HepG2 (cell line): Measurements from ENCODE around the gene TSPAN31. TPM values are rescaled to one million over a fixed set of nuclear protein-coding genes. Genes with fewer than 3 reads are reported as not detected.
A peak's percentile ranks its signal among the peaks of the same experiment; 100 is the strongest.

Experiments
- ATAD3A ChIP-seq: sonication (generic); formaldehyde crosslinking; IDR thresholded peaks from 2 replicates; pipeline ENCODE4 v1.4.0; 2020; ENCODE audit warnings: missing genetic modification reagents
- CCDC6 ChIP-seq: sonication (generic); formaldehyde crosslinking; IDR thresholded peaks from 2 replicates; pipeline ENCODE4 v1.8.1; 2022; ENCODE audit warnings: mild to moderate bottlenecking, missing genetic modification reagents, moderate library complexity
- DPF2 ChIP-seq: sonication (generic); formaldehyde crosslinking; IDR thresholded peaks from 2 replicates; pipeline ENCODE4 v1.4.0; 2020; ENCODE audit warnings: mild to moderate bottlenecking, low read depth, missing genetic modification reagents, borderline replicate concordance
- ELF1 ChIP-seq: sonication (generic); formaldehyde crosslinking; IDR thresholded peaks from 2 replicates; pipeline ENCODE4 v1.4.0; 2020; ENCODE audit warnings: missing genetic modification reagents
- GATA4 ChIP-seq: sonication (generic); IDR thresholded peaks from 2 replicates; pipeline ENCODE4 v1.6.1; 2016; ENCODE audit warnings: antibody characterized with exemption, low read depth, borderline replicate concordance
- KAT2B ChIP-seq: fragments of 150-350 bp; IDR thresholded peaks from 2 replicates; pipeline ENCODE4 v1.6.1; 2014; ENCODE audit warnings: low read depth, low read length, borderline replicate concordance
- PHF8 ChIP-seq: sonication (generic); formaldehyde crosslinking; IDR thresholded peaks from 2 replicates; pipeline ENCODE4 v1.5.0; 2020; ENCODE audit warnings: missing genetic modification reagents
- SALL1 ChIP-seq: sonication (generic); formaldehyde crosslinking; IDR thresholded peaks from 2 replicates; pipeline ENCODE4 v1.8.0; 2022; ENCODE audit warnings: mild to moderate bottlenecking, missing genetic modification reagents
- SMC3 ChIP-seq: IDR thresholded peaks from 2 replicates; pipeline ENCODE4 v1.6.1; 2011; ENCODE audit warnings: low read length, improper control_type of control experiment
- WIZ ChIP-seq: sonication (generic); formaldehyde crosslinking; IDR thresholded peaks from 2 replicates; pipeline ENCODE4 v1.5.1; 2020; ENCODE audit warnings: mild to moderate bottlenecking, missing genetic modification reagents
- XBP1 ChIP-seq: sonication (generic); formaldehyde crosslinking; IDR thresholded peaks from 2 replicates; pipeline ENCODE4 v1.5.0; 2020; ENCODE audit warnings: missing genetic modification reagents
- ZBTB7B ChIP-seq: sonication (generic); formaldehyde crosslinking; IDR thresholded peaks from 2 replicates; pipeline ENCODE4 v1.4.0; 2020; ENCODE audit warnings: missing genetic modification reagents
- ZMYM2 ChIP-seq: sonication (generic); formaldehyde crosslinking; IDR thresholded peaks from 2 replicates; pipeline ENCODE4 v1.8.0; 2022; ENCODE audit warnings: mild to moderate bottlenecking, missing genetic modification reagents
- ZNF143 ChIP-seq: sonication (generic); formaldehyde crosslinking; IDR thresholded peaks from 2 replicates; pipeline ENCODE4 v1.4.0; 2020; ENCODE audit warnings: missing genetic modification reagents
- ZNF484 ChIP-seq: sonication (generic); formaldehyde crosslinking; IDR thresholded peaks from 2 replicates; pipeline ENCODE4 v1.5.1; 2020; ENCODE audit warnings: mild to moderate bottlenecking, low read depth, missing genetic modification reagents, borderline replicate concordance
- ZNF772 ChIP-seq: sonication (generic); formaldehyde crosslinking; IDR thresholded peaks from 2 replicates; pipeline ENCODE4 v1.5.0; 2020; ENCODE audit warnings: mild to moderate bottlenecking, missing genetic modification reagents
- ZNF883 ChIP-seq: sonication (generic); formaldehyde crosslinking; IDR thresholded peaks from 2 replicates; pipeline ENCODE4 v1.5.1; 2020; ENCODE audit warnings: mild to moderate bottlenecking, missing genetic modification reagents; ENCODE audit errors: not compliant biosample characterization
- ZSCAN22 ChIP-seq: sonication (generic); formaldehyde crosslinking; IDR thresholded peaks from 2 replicates; pipeline ENCODE4 v1.4.0; 2020; ENCODE audit warnings: mild to moderate bottlenecking, missing genetic modification reagents
- polyA plus RNA-seq, 8 experiments: library from polyadenylated mRNA; depleted of rRNA in 3 of 8; stranded (reverse) in 7 of 8; unstranded in 1 of 8; fragments of >200 nt; fragmentation: Illumina TruSeq in 4 of 8; extraction: Trizol in 4 of 8; gene quantifications; 2 replicates each; pipeline versions ENCODE4 v1.2.1 to v1.2.3, GENCODE V29; 2011 to 2016; ENCODE audit warnings: low read depth in 4 of 8, missing spikeins in 1 of 8, mixed read lengths in 1 of 8; ENCODE audit not compliant: insufficient read depth in 1 of 8
- total RNA-seq, 5 experiments: library from RNA; depleted of rRNA; stranded (reverse); fragments of >200 nt; fragmentation: Illumina TruSeq; extraction: Trizol; gene quantifications; 2 replicates each; pipeline ENCODE4 v1.2.3, GENCODE V29; 2016; ENCODE audit warnings: low read depth in 1 of 5
- TF ChIP-seq, protein P1 (sequence below), 2 experiments: IDR thresholded peaks; 2 replicates each; pipeline ENCODE4 v1.6.1; 2011 to 2012; ENCODE audit warnings: low read length in 2 of 2, borderline replicate concordance in 1 of 2, low read depth in 1 of 2, mild to moderate bottlenecking in 1 of 2, moderate library complexity in 1 of 2
- TF ChIP-seq, protein P2 (sequence below): sonication (generic); formaldehyde crosslinking; IDR thresholded peaks from 2 replicates; pipeline ENCODE4 v1.8.1; 2023; ENCODE audit warnings: mild to moderate bottlenecking, missing genetic modification reagents
- TF ChIP-seq, protein P3 (sequence below): sonication (generic); formaldehyde crosslinking; IDR thresholded peaks from 2 replicates; pipeline ENCODE4 v1.5.1; 2020; ENCODE audit warnings: missing genetic modification reagents, mild to moderate bottlenecking, borderline replicate concordance
- TF ChIP-seq, protein P4 (sequence below): sonication (generic); formaldehyde crosslinking; IDR thresholded peaks from 2 replicates; pipeline ENCODE4 v1.4.0; 2020; ENCODE audit warnings: missing genetic modification reagents

The TSPAN31 gene
- total and polyA plus RNA-seq, 2 of the 13 experiments (the other 11 are each of a cell fraction or from before 2014, with no cell fraction given) = 10.4 to 24.6 TPM

DNA sequence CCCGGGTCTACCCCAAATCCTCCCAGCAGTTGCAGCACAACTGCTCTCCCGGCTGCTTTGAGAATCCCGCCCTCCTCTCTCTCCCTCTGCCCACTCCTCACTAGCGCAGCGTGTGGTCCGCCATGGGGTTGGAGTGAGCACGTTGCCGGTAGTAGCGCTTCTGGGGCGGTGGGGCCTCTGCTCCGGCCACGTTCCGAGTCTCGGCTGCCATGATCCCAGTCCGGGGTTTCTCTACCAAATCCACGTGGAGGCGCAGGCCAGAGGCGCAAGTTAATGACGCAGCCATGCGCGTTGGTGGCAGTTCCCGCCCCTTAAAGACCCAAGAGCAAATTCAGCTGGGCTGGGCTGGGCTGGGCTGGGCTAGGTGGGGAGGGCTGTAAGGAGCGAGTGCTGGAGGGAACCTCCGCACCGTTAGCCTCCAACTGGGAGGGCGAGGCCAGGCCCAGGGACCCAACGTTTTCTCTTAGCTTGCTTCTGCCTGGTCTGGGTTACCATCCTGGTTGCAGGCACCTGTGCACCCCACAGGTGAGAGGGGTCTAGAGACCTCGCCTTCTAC, 27.1 kb downstream of the TSPAN31 start, which contains the start of gene METTL1 (continued):
- TF ChIP-seq GATA4 (peak; percentile 47; the same call in 1 of the 2 replicates), ELF1 (CRISPR knock-in tag) (peak; percentile 43; the same call in 1 of the 2 replicates), ZNF484 (CRISPR knock-in tag) (no peak), SMC3 (no peak), ZNF143 (CRISPR knock-in tag) (no peak; the same call in 1 of the 2 replicates), KAT2B (no peak), ZNF883 (peak; percentile 63), ZNF772 (CRISPR knock-in tag) (peak; percentile 88), ZMYM2 (CRISPR knock-in tag) (peak; percentile 75; the same call in 1 of the 2 replicates), ZSCAN22 (CRISPR knock-in tag) (no peak), ATAD3A (0 out of 2 replicates have a peak, but pooled peaks have one; percentile 14), CCDC6 (CRISPR knock-in tag) (peak; percentile 75), WIZ (peak; percentile 24), PHF8 (CRISPR knock-in tag) (peak; percentile 97), SALL1 (CRISPR knock-in tag) (peak; percentile 93), DPF2 (CRISPR knock-in tag) (no peak), ZBTB7B (CRISPR knock-in tag) (peak; percentile 42; the same call in 1 of the 2 replicates), XBP1 (no peak; the same call in 1 of the 2 replicates)
- TF ChIP-seq, protein P1, sequence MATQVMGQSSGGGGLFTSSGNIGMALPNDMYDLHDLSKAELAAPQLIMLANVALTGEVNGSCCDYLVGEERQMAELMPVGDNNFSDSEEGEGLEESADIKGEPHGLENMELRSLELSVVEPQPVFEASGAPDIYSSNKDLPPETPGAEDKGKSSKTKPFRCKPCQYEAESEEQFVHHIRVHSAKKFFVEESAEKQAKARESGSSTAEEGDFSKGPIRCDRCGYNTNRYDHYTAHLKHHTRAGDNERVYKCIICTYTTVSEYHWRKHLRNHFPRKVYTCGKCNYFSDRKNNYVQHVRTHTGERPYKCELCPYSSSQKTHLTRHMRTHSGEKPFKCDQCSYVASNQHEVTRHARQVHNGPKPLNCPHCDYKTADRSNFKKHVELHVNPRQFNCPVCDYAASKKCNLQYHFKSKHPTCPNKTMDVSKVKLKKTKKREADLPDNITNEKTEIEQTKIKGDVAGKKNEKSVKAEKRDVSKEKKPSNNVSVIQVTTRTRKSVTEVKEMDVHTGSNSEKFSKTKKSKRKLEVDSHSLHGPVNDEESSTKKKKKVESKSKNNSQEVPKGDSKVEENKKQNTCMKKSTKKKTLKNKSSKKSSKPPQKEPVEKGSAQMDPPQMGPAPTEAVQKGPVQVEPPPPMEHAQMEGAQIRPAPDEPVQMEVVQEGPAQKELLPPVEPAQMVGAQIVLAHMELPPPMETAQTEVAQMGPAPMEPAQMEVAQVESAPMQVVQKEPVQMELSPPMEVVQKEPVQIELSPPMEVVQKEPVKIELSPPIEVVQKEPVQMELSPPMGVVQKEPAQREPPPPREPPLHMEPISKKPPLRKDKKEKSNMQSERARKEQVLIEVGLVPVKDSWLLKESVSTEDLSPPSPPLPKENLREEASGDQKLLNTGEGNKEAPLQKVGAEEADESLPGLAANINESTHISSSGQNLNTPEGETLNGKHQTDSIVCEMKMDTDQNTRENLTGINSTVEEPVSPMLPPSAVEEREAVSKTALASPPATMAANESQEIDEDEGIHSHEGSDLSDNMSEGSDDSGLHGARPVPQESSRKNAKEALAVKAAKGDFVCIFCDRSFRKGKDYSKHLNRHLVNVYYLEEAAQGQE (IDR thresholded peaks at IDR 0.05; ENCODE audit: borderline replicate concordance in 1 of 2, low read depth in 1 of 2, low read length in 2 of 2) = peak in 1 of 2 experiments; percentile 76; a peak in 1 of 4 replicates
- TF ChIP-seq, protein P2, sequence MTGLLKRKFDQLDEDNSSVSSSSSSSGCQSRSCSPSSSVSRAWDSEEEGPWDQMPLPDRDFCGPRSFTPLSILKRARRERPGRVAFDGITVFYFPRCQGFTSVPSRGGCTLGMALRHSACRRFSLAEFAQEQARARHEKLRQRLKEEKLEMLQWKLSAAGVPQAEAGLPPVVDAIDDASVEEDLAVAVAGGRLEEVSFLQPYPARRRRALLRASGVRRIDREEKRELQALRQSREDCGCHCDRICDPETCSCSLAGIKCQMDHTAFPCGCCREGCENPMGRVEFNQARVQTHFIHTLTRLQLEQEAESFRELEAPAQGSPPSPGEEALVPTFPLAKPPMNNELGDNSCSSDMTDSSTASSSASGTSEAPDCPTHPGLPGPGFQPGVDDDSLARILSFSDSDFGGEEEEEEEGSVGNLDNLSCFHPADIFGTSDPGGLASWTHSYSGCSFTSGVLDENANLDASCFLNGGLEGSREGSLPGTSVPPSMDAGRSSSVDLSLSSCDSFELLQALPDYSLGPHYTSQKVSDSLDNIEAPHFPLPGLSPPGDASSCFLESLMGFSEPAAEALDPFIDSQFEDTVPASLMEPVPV (CRISPR knock-in tag) = peak; percentile 66; the same call in 1 of the 2 replicates
- TF ChIP-seq, protein P3, sequence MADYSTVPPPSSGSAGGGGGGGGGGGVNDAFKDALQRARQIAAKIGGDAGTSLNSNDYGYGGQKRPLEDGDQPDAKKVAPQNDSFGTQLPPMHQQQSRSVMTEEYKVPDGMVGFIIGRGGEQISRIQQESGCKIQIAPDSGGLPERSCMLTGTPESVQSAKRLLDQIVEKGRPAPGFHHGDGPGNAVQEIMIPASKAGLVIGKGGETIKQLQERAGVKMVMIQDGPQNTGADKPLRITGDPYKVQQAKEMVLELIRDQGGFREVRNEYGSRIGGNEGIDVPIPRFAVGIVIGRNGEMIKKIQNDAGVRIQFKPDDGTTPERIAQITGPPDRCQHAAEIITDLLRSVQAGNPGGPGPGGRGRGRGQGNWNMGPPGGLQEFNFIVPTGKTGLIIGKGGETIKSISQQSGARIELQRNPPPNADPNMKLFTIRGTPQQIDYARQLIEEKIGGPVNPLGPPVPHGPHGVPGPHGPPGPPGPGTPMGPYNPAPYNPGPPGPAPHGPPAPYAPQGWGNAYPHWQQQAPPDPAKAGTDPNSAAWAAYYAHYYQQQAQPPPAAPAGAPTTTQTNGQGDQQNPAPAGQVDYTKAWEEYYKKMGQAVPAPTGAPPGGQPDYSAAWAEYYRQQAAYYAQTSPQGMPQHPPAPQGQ (CRISPR knock-in tag) = peak; percentile 53; the same call in 1 of the 2 replicates
- TF ChIP-seq, protein P4, sequence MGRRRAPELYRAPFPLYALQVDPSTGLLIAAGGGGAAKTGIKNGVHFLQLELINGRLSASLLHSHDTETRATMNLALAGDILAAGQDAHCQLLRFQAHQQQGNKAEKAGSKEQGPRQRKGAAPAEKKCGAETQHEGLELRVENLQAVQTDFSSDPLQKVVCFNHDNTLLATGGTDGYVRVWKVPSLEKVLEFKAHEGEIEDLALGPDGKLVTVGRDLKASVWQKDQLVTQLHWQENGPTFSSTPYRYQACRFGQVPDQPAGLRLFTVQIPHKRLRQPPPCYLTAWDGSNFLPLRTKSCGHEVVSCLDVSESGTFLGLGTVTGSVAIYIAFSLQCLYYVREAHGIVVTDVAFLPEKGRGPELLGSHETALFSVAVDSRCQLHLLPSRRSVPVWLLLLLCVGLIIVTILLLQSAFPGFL (CRISPR knock-in tag) = no peak
